ENCODE data around the gene RASAL1. TPM values are rescaled to one million over a fixed set of nuclear protein-coding genes. Genes with fewer than 3 reads are reported as not detected.
"Not testable (repeated sequence)": the region's sequence is repeated elsewhere in the genome, so short reads cannot be mapped to it uniquely, and the experiment has no call there.

RASAL1 gene
- total and polyA plus RNA-seq, 9 donors = 0.05 to 5.1 (median 1.1) TPM; not detected in 2

- Histone ChIP-seq H3K4me1 (ENCODE audit: insufficient read depth) (no peaks in the 10 kb centered on the region), H3K9me3 (no peaks in the 10 kb centered on the region), H3K36me3 (no peaks in the 10 kb centered on the region), H3K4me3 (no peak overlapping the region), H3K27ac (no peak overlapping the region), H3K27me3 (no peaks in the 10 kb centered on the region)
- intact Hi-C loops (cut with DNase I) = no loop called here
- DNase-seq = no peak
- 84 to 89% (median 87%) methylated on average over 8 of the region's 8 CpGs for WGBS, 3 donors
- no peak for TF ChIP-seq EP300 (IDR thresholded peaks at IDR 0.05)
- TF ChIP-seq POLR2A (IDR thresholded peaks at IDR 0.05) = no peak
- no peak for TF ChIP-seq CTCF (IDR thresholded peaks at IDR 0.05)
Observed at GRCh38 chr12:113143959-113144358, 8.4 kb upstream of the RASAL1 start.

- Histone ChIP-seq H3K4me1 (ENCODE audit: insufficient read depth) (no peaks in the 10 kb centered on the region), H3K27me3 (no peaks in the 10 kb centered on the region), H3K9me3 (no peaks in the 10 kb centered on the region), H3K4me3 (no peak overlapping the region), H3K27ac (no peak overlapping the region), H3K36me3 (no peaks in the 10 kb centered on the region)
- 81 to 86% (median 86%) methylated on average over 5 of the region's 5 CpGs for WGBS, 3 donors
- intact Hi-C loops (cut with DNase I) = no loop called here
- no peak for DNase-seq
- no peak for TF ChIP-seq POLR2A (IDR thresholded peaks at IDR 0.05)
- no peak for TF ChIP-seq CTCF (IDR thresholded peaks at IDR 0.05)
- TF ChIP-seq EP300 (IDR thresholded peaks at IDR 0.05) = no peak
Observed at GRCh38 chr12:113142886-113143332, 7.3 kb upstream of the RASAL1 start.

- intact Hi-C loops (cut with DNase I) = no loop called here
- DNase-seq = no peak
- Histone ChIP-seq H3K9me3 (no peaks in the 10 kb centered on the region), H3K4me1 (ENCODE audit: insufficient read depth) (no peaks in the 10 kb centered on the region), H3K4me3 (no peak overlapping the region), H3K27ac (no peak overlapping the region), H3K27me3 (no peaks in the 10 kb centered on the region), H3K36me3 (no peaks in the 10 kb centered on the region)
- WGBS, 3 donors = 57 to 70% (median 62%) methylated on average over 17 of the region's 17 CpGs
- TF ChIP-seq CTCF (IDR thresholded peaks at IDR 0.05) (no peak), POLR2A (IDR thresholded peaks at IDR 0.05) (no peak), EP300 (IDR thresholded peaks at IDR 0.05) (no peak)
Observed at GRCh38 chr12:113142173-113142885, 6.8 kb upstream of the RASAL1 start.

GRCh38 chr12:113141716-113142115 is 6.2 kb upstream of the RASAL1 start:
- 75 to 81% (median 80%) methylated on average over 3 of the region's 3 CpGs for WGBS, 3 donors
- H3K27ac ChIP-seq = not testable (repeated sequence)

GRCh38 chr12:113140706-113141105 is 5.1 kb upstream of the RASAL1 start:
- DNase-seq = no peak
- Histone ChIP-seq H3K27me3 (no peaks in the 10 kb centered on the region), H3K9me3 (no peaks in the 10 kb centered on the region), H3K27ac (no peak overlapping the region), H3K4me3 (no peak overlapping the region), H3K4me1 (ENCODE audit: insufficient read depth) (no peaks in the 10 kb centered on the region), H3K36me3 (no peaks in the 10 kb centered on the region)
- intact Hi-C loops (cut with DNase I) = no loop called here
- WGBS, 3 donors = 74 to 86% (median 77%) methylated on average over 7 of the region's 7 CpGs
- TF ChIP-seq CTCF (IDR thresholded peaks at IDR 0.05) (no peak), EP300 (IDR thresholded peaks at IDR 0.05) (no peak), POLR2A (IDR thresholded peaks at IDR 0.05) (no peak)

More at GRCh38 chr12:113141716-113142115, 6.2 kb upstream of the RASAL1 start:
- H3K36me3 ChIP-seq; intact Hi-C loops (cut with DNase I); H3K4me3 ChIP-seq; DNase-seq; H3K9me3 ChIP-seq; H3K4me1 ChIP-seq (ENCODE audit: insufficient read depth); H3K27me3 ChIP-seq: not testable (repeated sequence)
